Coronary artery (tissue), 2 donors: ENCODE data around the gene NT5C1A.

Experiments used
- DNase-seq: peaks from one replicate; pipeline ENCODE4 v3.0.0-alpha.2; 2017; ENCODE audit warnings: low spot score
- H3K27ac ChIP-seq, 2 donors: fragments of 200-600 bp; sonication (generic); one replicate each; pipeline ENCODE4 v1.5.1; 2016 to 2019
- H3K4me3 ChIP-seq: fragments of 200-600 bp; sonication (generic); 2 replicates; pipeline ENCODE4 v1.5.1; 2016; ENCODE audit warnings: mild to moderate bottlenecking, moderate library complexity
- TF ChIP-seq, protein P1 (sequence below): fragments of 200-600 bp; sonication (generic); IDR thresholded peaks from one replicate; pipeline ENCODE4 v1.5.1; 2019; ENCODE audit warnings: antibody characterized with exemption

NT5C1A gene

DNA sequence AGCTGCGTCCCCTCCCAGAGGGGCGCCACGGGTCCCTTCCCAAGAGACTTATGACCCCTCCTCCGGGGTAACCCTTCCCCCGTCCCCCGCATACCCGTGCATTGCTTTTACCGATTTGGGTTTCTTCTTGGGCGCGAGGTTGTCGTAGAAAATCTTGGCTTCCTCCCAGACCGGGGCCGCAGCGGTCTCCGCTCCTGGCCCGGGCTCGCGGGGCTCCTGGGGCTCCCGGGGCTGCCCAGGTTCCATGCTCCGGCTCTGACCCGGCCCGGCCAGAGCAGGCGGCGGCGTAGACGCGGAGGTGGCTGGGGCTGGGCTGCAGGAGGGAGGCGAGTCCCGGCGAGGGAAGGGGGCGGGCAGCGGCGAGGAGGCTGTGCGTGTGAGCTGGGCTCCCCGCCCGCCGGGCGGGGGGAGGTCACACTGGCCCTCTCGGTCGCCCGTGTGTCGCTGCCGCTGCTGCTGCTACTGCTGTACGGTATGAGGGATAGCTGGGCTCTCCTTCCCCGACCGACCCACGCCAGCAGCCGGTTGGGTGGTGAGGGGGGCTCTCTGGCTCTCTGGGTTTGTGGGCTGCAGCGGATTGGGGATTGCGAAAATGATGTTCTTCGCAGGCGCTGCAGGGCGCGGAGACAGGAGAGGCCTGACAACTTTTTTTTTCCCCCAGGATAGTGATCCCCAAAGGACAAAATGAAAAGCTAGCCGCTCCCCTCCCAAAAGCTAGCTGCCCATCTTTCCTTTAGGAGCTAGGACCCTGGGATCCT, at the start of gene NT5C1A:
Gene NT5C1A, minus strand, starts transcription at position 315 of the 758 bp plus-strand sequence. Its CDS starts 69 bp downstream, at position 246.
- no peak for DNase-seq
- TF ChIP-seq, protein P1, sequence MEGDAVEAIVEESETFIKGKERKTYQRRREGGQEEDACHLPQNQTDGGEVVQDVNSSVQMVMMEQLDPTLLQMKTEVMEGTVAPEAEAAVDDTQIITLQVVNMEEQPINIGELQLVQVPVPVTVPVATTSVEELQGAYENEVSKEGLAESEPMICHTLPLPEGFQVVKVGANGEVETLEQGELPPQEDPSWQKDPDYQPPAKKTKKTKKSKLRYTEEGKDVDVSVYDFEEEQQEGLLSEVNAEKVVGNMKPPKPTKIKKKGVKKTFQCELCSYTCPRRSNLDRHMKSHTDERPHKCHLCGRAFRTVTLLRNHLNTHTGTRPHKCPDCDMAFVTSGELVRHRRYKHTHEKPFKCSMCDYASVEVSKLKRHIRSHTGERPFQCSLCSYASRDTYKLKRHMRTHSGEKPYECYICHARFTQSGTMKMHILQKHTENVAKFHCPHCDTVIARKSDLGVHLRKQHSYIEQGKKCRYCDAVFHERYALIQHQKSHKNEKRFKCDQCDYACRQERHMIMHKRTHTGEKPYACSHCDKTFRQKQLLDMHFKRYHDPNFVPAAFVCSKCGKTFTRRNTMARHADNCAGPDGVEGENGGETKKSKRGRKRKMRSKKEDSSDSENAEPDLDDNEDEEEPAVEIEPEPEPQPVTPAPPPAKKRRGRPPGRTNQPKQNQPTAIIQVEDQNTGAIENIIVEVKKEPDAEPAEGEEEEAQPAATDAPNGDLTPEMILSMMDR: no peak
- H3K27ac ChIP-seq: no peak within 1 kb of the TSS
- peak within 1 kb of the TSS; percentile 75 for H3K4me3 ChIP-seq

- TF ChIP-seq, protein P1: no peak
- no peak overlapping the region for H3K4me3 ChIP-seq
Measured at GRCh38 chr1:39721664-39722063, 49.8 kb upstream of the NT5C1A start.

GRCh38 chr1:39720094-39720999, 48.4 kb upstream of the NT5C1A start:
- TF ChIP-seq, protein P1: peak; percentile 40
- Histone ChIP-seq H3K27ac (no peak overlapping the region), H3K4me3 (no peak overlapping the region)
- no peak for DNase-seq

More at GRCh38 chr1:39721664-39722063, 49.8 kb upstream of the NT5C1A start:
- H3K27ac ChIP-seq: no peak overlapping the region
- no peak for DNase-seq

DNA sequence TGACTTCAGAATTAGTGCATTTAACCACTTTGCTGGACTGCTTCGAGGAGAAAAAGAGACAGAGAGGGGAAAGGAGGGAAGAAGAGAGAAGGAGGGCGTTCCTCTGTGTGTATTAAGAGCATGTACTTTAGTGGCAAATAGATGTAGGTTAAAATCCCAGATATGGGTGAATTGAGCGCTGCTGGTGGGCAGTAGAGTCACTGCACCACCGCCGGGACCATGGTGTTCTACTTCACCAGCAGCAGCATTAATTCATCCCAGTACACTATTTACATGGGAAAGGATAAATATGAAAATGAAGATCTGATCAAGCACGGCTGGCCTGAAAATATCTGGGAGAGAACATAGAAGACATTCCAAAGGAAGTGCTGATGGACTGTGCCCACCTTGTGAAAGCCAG, 45.9 kb upstream of the NT5C1A start:
- TF ChIP-seq, protein P1: no peak
- no peak overlapping the region for H3K27ac ChIP-seq
- no peak for DNase-seq
- H3K4me3 ChIP-seq: no peak overlapping the region

- TF ChIP-seq, protein P1: no peak
- DNase-seq: no peak
- Histone ChIP-seq H3K27ac (no peak overlapping the region), H3K4me3 (no peak overlapping the region)
Measured at GRCh38 chr1:39713557-39713956, 41.6 kb upstream of the NT5C1A start.

- no peak overlapping the region for H3K27ac ChIP-seq
- TF ChIP-seq, protein P1: no peak
- no peak for DNase-seq
- H3K4me3 ChIP-seq: no peak overlapping the region
Measured at GRCh38 chr1:39711966-39712340, 40.0 kb upstream of the NT5C1A start.
